Vagina (tissue), 2 donors: ENCODE data around the gene VIPR1. TPM values are rescaled to one million over a fixed set of nuclear protein-coding genes. Genes with fewer than 3 reads are reported as not detected.

Experiments used
- DNase-seq, 2 donors: peaks; one replicate each; pipeline ENCODE4 v3.0.0-alpha.2; 2017; ENCODE audit errors: extremely low spot score in 2 of 2
- H3K27ac ChIP-seq: fragments of 200-600 bp; sonication (generic); one replicate; pipeline ENCODE4 v1.5.1; 2019
- H3K27me3 ChIP-seq: fragments of 200-600 bp; sonication (generic); one replicate; pipeline ENCODE4 v1.5.1; 2019
- H3K36me3 ChIP-seq, 2 donors: fragments of 200-600 bp; sonication (generic); one replicate each; pipeline ENCODE4 v1.5.1; 2017 to 2019
- H3K4me1 ChIP-seq: fragments of 200-600 bp; sonication (generic); one replicate; pipeline ENCODE4 v1.5.1; 2019
- H3K4me3 ChIP-seq, 2 donors: fragments of 200-600 bp; sonication (generic); 1 replicate in 1 of 2; 2 replicates in 1 of 2; pipeline ENCODE4 v1.5.1; 2016 to 2019
- H3K9me3 ChIP-seq: fragments of 200-600 bp; sonication (generic); one replicate; pipeline ENCODE4 v1.5.1; 2019
- CTCF ChIP-seq, 3 experiments: fragments of 450-650 bp in 2 of 3; fragments of 200-600 bp in 1 of 3; sonication (generic) in 1 of 3; IDR thresholded peaks; one replicate each; pipeline ENCODE4 v1.5.1; 2017 to 2019; ENCODE audit warnings: antibody characterized with exemption in 3 of 3, mild to moderate bottlenecking in 2 of 3, moderate library complexity in 2 of 3
- POLR2A ChIP-seq, 2 donors: fragments of 450-650 bp; IDR thresholded peaks; one replicate each; pipeline ENCODE4 v1.6.1; 2017; ENCODE audit warnings: antibody characterized with exemption in 2 of 2, mild to moderate bottlenecking in 2 of 2, moderate library complexity in 2 of 2
- POLR2AphosphoS5 ChIP-seq, 2 donors: sonication (generic); formaldehyde crosslinking; IDR thresholded peaks; one replicate each; pipeline ENCODE4 v1.9.0; 2017; ENCODE audit warnings: antibody characterized with exemption in 2 of 2, mild to moderate bottlenecking in 2 of 2, low read depth in 1 of 2; ENCODE audit not compliant: insufficient read depth in 1 of 2
- intact Hi-C: fragments of 100-400 bp; cut with DNase I; formaldehyde crosslinking; loops from one replicate; pipeline ENCODE4 v1.15.1; 2023
- total RNA-seq: library from RNA; depleted of rRNA; stranded (reverse); fragments of >200 nt; gene quantifications from one replicate; pipeline ENCODE4 v1.2.3, GENCODE V29; 2016

Gene VIPR1
- total RNA-seq, 1 donor from 2014 or later, result 9.3 TPM

GRCh38 chr3:42511201-42511600, 8.8 kb downstream of the VIPR1 start:
- H3K27me3 ChIP-seq, result no peaks in the 10 kb centered on the region
- no peak for DNase-seq
- peaks cover 17% of the 10 kb centered on the region for H3K4me1 ChIP-seq
- no peak overlapping the region for H3K4me3 ChIP-seq
- no peak overlapping the region for H3K27ac ChIP-seq
- intact Hi-C loops, result no loop called here
- H3K36me3 ChIP-seq, result no peaks in the 10 kb centered on the region
- no peak for TF ChIP-seq POLR2A (IDR thresholded peaks at IDR 0.05)
- TF ChIP-seq POLR2AphosphoS5 (IDR thresholded peaks at IDR 0.05; ENCODE audit: insufficient read depth in 1 of 2, low read depth in 1 of 2), result no peak
- TF ChIP-seq CTCF (IDR thresholded peaks at IDR 0.05), result no peak
- no peaks in the 10 kb centered on the region for H3K9me3 ChIP-seq

GRCh38 chr3:42511736-42512135, 9.3 kb downstream of the VIPR1 start:
- DNase-seq, result no peak
- Histone ChIP-seq H3K4me1 (peaks cover 22% of the 10 kb centered on the region), H3K27ac (no peak overlapping the region), H3K4me3 (no peak overlapping the region), H3K27me3 (no peaks in the 10 kb centered on the region), H3K9me3 (no peaks in the 10 kb centered on the region), H3K36me3 (no peaks in the 10 kb centered on the region)
- intact Hi-C loops, result no loop called here
- TF ChIP-seq POLR2AphosphoS5 (IDR thresholded peaks at IDR 0.05; ENCODE audit: insufficient read depth in 1 of 2, low read depth in 1 of 2) (no peak), CTCF (IDR thresholded peaks at IDR 0.05) (no peak), POLR2A (IDR thresholded peaks at IDR 0.05) (no peak)

- H3K4me1 ChIP-seq, result peaks cover 28% of the 10 kb centered on the region
- H3K27me3 ChIP-seq, result no peaks in the 10 kb centered on the region
- intact Hi-C loops, result no loop called here
- H3K27ac ChIP-seq, result no peak overlapping the region
- no peak overlapping the region for H3K4me3 ChIP-seq
- H3K36me3 ChIP-seq, result no peaks in the 10 kb centered on the region
- TF ChIP-seq CTCF (IDR thresholded peaks at IDR 0.05) (no peak), POLR2A (IDR thresholded peaks at IDR 0.05) (no peak), POLR2AphosphoS5 (IDR thresholded peaks at IDR 0.05; ENCODE audit: insufficient read depth in 1 of 2, low read depth in 1 of 2) (no peak)
- no peaks in the 10 kb centered on the region for H3K9me3 ChIP-seq
- no peak for DNase-seq
These were observed 10.7 kb downstream of the VIPR1 start for GRCh38 chr3:42513121-42513520.

- Histone ChIP-seq H3K4me1 (peaks cover 28% of the 10 kb centered on the region), H3K36me3 (no peaks in the 10 kb centered on the region), H3K4me3 (no peak overlapping the region), H3K9me3 (no peaks in the 10 kb centered on the region), H3K27ac (peak overlapping the region; percentile 60), H3K27me3 (no peaks in the 10 kb centered on the region)
- TF ChIP-seq POLR2A (IDR thresholded peaks at IDR 0.05), result no peak
- TF ChIP-seq CTCF (IDR thresholded peaks at IDR 0.05), result no peak
- TF ChIP-seq POLR2AphosphoS5 (IDR thresholded peaks at IDR 0.05; ENCODE audit: insufficient read depth in 1 of 2, low read depth in 1 of 2), result no peak
- DNase-seq, result no peak
- intact Hi-C loops, result no loop called here
These were observed 11.1 kb downstream of the VIPR1 start for GRCh38 chr3:42513521-42513920.

GRCh38 chr3:42514876-42515275, 12.4 kb downstream of the VIPR1 start:
- H3K9me3 ChIP-seq, result no peaks in the 10 kb centered on the region
- no peaks in the 10 kb centered on the region for H3K27me3 ChIP-seq
- intact Hi-C loops, result no loop called here
- H3K4me3 ChIP-seq, result no peak overlapping the region
- H3K4me1 ChIP-seq, result peaks cover 28% of the 10 kb centered on the region
- H3K27ac ChIP-seq, result peak overlapping the region; percentile 60
- H3K36me3 ChIP-seq, result no peaks in the 10 kb centered on the region
- TF ChIP-seq CTCF (IDR thresholded peaks at IDR 0.05), result no peak
- no peak for TF ChIP-seq POLR2A (IDR thresholded peaks at IDR 0.05)
- TF ChIP-seq POLR2AphosphoS5 (IDR thresholded peaks at IDR 0.05; ENCODE audit: insufficient read depth in 1 of 2, low read depth in 1 of 2), result no peak
- no peak for DNase-seq
